Heart right ventricle (tissue), 16 donors: Measurements from ENCODE around the gene CYSLTR1. TPM values are rescaled to one million over a fixed set of nuclear protein-coding genes. Genes with fewer than 3 reads are reported as not detected.

ENCODE experiments used
- ATAC-seq, 8 donors: fragments of 200-7000 bp; cut with Tn5 transposase; one replicate each; pipeline ENCODE4 v1.9.1; 2020; ENCODE audit warnings: mild to moderate bottlenecking in 8 of 8, moderate library complexity in 8 of 8, moderate number of reproducible peaks in 1 of 8
- DNase-seq, 2 donors: peaks; one replicate each; pipeline ENCODE4 v3.0.0-alpha.2; 2020
- H3K27ac ChIP-seq, 10 donors: fragments of 200-600 bp; sonication (generic) in 2 of 10; one replicate each; pipeline versions ENCODE4 v1.5.0 to v1.8.0; 2020 to 2022; ENCODE audit warnings: mild to moderate bottlenecking in 3 of 10
- H3K27me3 ChIP-seq, 7 donors: fragments of 200-600 bp; one replicate each; pipeline ENCODE4 v1.8.0; 2021 to 2022; ENCODE audit warnings: mild to moderate bottlenecking in 2 of 7
- H3K36me3 ChIP-seq, 9 donors: fragments of 200-600 bp; sonication (generic) in 1 of 9; one replicate each; pipeline versions ENCODE4 v1.5.0 to v1.8.0; 2020 to 2022; ENCODE audit warnings: mild to moderate bottlenecking in 2 of 9
- H3K4me1 ChIP-seq, 9 donors: fragments of 200-600 bp; sonication (generic) in 1 of 9; one replicate each; pipeline versions ENCODE4 v1.5.0 to v1.8.0; 2020 to 2022; ENCODE audit warnings: mild to moderate bottlenecking in 4 of 9
- H3K4me3 ChIP-seq, 10 donors: fragments of 200-600 bp; sonication (generic) in 2 of 10; one replicate each; pipeline versions ENCODE4 v1.5.0 to v1.8.0; 2020 to 2022; ENCODE audit warnings: mild to moderate bottlenecking in 7 of 10, moderate library complexity in 2 of 10
- H3K9me3 ChIP-seq, 11 donors: fragments of 200-600 bp in 10 of 11; sonication (generic) in 2 of 11; one replicate each; pipeline versions ENCODE4 v1.5.0 to v1.8.0; 2013 to 2022; ENCODE audit warnings: mild to moderate bottlenecking in 2 of 11, control low read depth in 1 of 11, moderate library complexity in 1 of 11
- WGBS, 2 donors: extraction: QIAGEN DNeasy Blood & Tissue Kit; methylation state at CpG; one replicate each; pipeline ENCODE4 v1.1.7; 2013; ENCODE audit warnings: inconsistent platforms in 1 of 2; 5-methylcytosine and 5-hydroxymethylcytosine counted together
- intact Hi-C, 10 donors: fragments of 100-400 bp; cut with DNase I; formaldehyde crosslinking; loops; one replicate each; pipeline versions ENCODE4 v1.11.1 to v1.14.2; 2022
- polyA plus RNA-seq, 2 donors: library from polyadenylated mRNA; stranded (reverse); fragments of 200-250 nt; gene quantifications; one replicate each; pipeline ENCODE4 v1.2.3, GENCODE V29; 2013
- total RNA-seq, 10 donors: library from RNA; stranded (reverse); fragmentation: NEBNext Ultra II Directional in 3 of 10; extraction: Animal tissue kit (Norgen Biotek cat#: 25700) in 3 of 10; gene quantifications; one replicate each; pipeline versions ENCODE4 v1.2.1 to v1.2.4, GENCODE V29; 2021 to 2023
- TF ChIP-seq, protein P1 (sequence below), 9 donors: fragments of 200-600 bp; sonication (generic) in 2 of 9; IDR thresholded peaks; one replicate each; pipeline versions ENCODE4 v1.5.0 to v1.8.0; 2021 to 2022; ENCODE audit warnings: antibody characterized with exemption in 9 of 9, mild to moderate bottlenecking in 5 of 9, moderate library complexity in 1 of 9
- donor health status: Arrhythmogenic right ventricular cardiomyopathy.
- donor health status: ischemic (EF 13 %, LVEDD 7.1; RV severe dilation, severe dysfunction).
- donor health status: healthy with polysubstance abuse.
- donor health status: DM: no; HTN: yes; CAD: no.
- donor health status: DM: no; HTN: no; CAD: no.
- donor health status: ischemic (EF 25% LVEDD 6.9; RV normal size, moderate dysfunction).
- donor health status: ischemic (EF 25% LVEDD 5.7; RV mildly dilated, moderate dysfunction).
- donor health status: healthy.
- donor health status: DM: yes; HTN: yes; CAD: no.
- donor health status: Ischemic cardiomyopathy.
- donor health status: ischemic (EF 35%, LVEDD 5.7; RV mildly dilated, moderate dysfunction).
- donor health status: nonischemic (EF 11% LVEDD 7.7; RV severe dilation, severe dysfunction).
- donor health status: DM: yes; HTN: yes; CAD: no.
- donor health status: PGD.
- donor health status: ischemic (EF 29% LVEDD 5.4; RV normal size, mild dysfunction).
- donor health status: nonischemic (EF 23%, LVEDD 6.1; RV moderate dilation, normal function).

CYSLTR1 gene
- total and polyA plus RNA-seq, 12 donors, result 0.26 to 2.5 (median 0.93) TPM

DNA sequence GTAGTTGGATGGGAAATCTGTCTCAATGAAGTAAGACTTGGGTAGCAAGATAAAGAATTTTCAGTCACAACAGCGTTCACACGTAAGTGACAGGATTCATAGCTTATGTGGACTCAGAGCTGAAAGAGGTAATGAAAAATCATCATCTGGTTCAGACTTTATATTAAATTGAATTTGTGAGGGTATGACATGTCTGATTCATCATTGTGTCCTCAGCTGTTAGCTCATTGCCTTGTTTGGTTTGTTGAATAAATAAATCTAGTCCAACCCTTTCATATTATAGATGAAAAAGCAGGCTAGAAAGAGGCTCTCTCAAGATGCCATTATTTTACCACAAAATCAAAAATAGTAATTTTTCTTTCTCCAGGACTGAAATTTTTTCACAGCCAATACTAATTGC lies 2.7 kb upstream of the CYSLTR1 start:
- TF ChIP-seq, protein P1, sequence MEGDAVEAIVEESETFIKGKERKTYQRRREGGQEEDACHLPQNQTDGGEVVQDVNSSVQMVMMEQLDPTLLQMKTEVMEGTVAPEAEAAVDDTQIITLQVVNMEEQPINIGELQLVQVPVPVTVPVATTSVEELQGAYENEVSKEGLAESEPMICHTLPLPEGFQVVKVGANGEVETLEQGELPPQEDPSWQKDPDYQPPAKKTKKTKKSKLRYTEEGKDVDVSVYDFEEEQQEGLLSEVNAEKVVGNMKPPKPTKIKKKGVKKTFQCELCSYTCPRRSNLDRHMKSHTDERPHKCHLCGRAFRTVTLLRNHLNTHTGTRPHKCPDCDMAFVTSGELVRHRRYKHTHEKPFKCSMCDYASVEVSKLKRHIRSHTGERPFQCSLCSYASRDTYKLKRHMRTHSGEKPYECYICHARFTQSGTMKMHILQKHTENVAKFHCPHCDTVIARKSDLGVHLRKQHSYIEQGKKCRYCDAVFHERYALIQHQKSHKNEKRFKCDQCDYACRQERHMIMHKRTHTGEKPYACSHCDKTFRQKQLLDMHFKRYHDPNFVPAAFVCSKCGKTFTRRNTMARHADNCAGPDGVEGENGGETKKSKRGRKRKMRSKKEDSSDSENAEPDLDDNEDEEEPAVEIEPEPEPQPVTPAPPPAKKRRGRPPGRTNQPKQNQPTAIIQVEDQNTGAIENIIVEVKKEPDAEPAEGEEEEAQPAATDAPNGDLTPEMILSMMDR (IDR thresholded peaks at IDR 0.05), result no peak
- no peak for ATAC-seq
- WGBS, 2 donors, result 85 to 95% methylated on average over 2 of the region's 2 CpGs
- Histone ChIP-seq H3K27ac (no peak overlapping the region), H3K4me3 (no peak overlapping the region), H3K4me1 (peaks cover 0 to 18% (median 0%) of the 10 kb centered on the region in 9 donors), H3K9me3 (no peaks in the 10 kb centered on the region), H3K36me3 (no peaks in the 10 kb centered on the region), H3K27me3 (peaks cover 0 to 26% (median 0%) of the 10 kb centered on the region in 7 donors)
- no peak for DNase-seq
- intact Hi-C loops, result no loop called here

DNA sequence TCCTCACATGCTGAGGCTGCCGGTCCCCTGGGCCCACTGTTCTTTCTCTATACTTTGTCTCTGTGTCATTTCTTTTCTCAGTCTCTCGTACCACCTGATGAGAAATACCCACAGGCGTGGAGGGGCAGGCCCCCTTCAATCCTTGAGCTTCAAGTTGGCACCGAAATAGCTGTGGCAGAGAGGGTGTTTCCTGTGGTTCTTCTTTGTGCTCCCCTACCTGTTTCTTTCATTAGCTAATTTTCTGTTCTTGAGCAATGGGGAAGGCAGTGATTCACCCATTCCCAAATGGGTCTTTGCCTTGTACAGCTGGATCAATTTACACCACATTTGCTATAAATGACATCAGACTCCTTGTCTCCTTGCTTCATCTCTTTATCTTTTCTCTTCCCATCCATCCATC lies 2.1 kb upstream of the CYSLTR1 start:
- TF ChIP-seq, protein P1 (IDR thresholded peaks at IDR 0.05), result no peak
- intact Hi-C loops, result no loop called here
- WGBS, 2 donors, result 88 to 90% methylated on average over 4 of the region's 4 CpGs
- Histone ChIP-seq H3K4me1 (peaks cover 0 to 18% (median 0%) of the 10 kb centered on the region in 9 donors), H3K27ac (no peak overlapping the region), H3K9me3 (no peaks in the 10 kb centered on the region), H3K36me3 (no peaks in the 10 kb centered on the region), H3K27me3 (peaks cover 0 to 26% (median 0%) of the 10 kb centered on the region in 7 donors), H3K4me3 (no peak overlapping the region)
- no peak for DNase-seq
- ATAC-seq, result no peak

DNA sequence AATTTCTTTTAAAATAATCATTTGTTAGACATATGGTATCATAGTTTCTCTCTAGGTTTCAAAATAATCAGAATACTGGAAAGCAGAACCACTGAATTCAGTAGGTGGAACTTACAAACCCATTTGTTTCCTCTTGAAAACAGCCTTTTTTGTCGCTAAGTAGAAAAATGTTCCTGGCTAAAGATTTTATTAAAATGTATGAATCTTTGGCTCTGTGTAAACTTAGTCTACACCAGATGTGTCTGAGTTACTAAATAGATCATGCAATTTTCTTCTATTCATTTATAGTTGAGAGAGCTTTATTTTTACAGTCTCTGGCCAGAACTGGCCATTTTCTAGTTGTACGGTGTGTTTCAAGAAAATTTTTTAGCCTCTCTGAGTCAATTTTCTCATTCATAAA lies 1.0 kb downstream of the CYSLTR1 start:
- Histone ChIP-seq H3K36me3 (no peaks in the 10 kb centered on the region), H3K27me3 (peaks cover 0 to 19% (median 0%) of the 10 kb centered on the region in 7 donors), H3K9me3 (no peaks in the 10 kb centered on the region), H3K27ac (peak overlapping the region in 1 of 10 donors; percentile 72), H3K4me3 (peak overlapping the region in 6 of 10 donors; percentile 31 to 46 (median 36)), H3K4me1 (peaks cover 0 to 19% (median 0%) of the 10 kb centered on the region in 9 donors)
- intact Hi-C loops, result no loop called here
- TF ChIP-seq, protein P1 (IDR thresholded peaks at IDR 0.05), result no peak
- 62 to 76% methylated on average over 2 of the region's 2 CpGs for WGBS, 2 donors
- ATAC-seq, result no peak
- DNase-seq, result no peak

DNA sequence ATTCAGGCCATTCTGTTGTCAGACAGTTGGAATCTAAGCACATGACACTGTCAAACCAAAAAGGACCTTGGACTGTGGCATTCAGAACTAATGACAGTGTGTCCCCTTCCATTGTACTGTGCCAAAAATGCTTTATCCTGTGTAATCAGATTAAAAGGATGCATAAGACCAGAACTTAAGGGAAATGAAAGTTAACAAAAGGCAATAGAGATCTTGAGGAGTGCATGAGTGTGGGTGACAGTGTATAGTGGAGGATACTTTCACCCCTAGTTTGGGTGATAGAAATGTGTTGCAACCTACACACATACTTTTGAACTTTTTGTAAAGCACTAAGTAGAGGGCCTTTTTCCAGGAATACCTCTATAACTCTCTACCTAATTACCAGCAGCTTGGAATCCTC lies 4.5 kb downstream of the CYSLTR1 start:
- no peaks in the 10 kb centered on the region for H3K36me3 ChIP-seq
- H3K9me3 ChIP-seq, result no peaks in the 10 kb centered on the region
- TF ChIP-seq, protein P1 (IDR thresholded peaks at IDR 0.05), result no peak
- peaks cover 0 to 5% (median 0%) of the 10 kb centered on the region in 7 donors for H3K27me3 ChIP-seq
- H3K4me3 ChIP-seq, result no peak overlapping the region
- DNase-seq (no peak), ATAC-seq (peak in 1 of 8 donors; percentile 20)
- no peak overlapping the region for H3K27ac ChIP-seq
- intact Hi-C loops, result loop anchor here in 1 of 10 donors (1.0 kb wide), 1 partner anchor 15 kb away; no protein-coding TSS in a partner anchor
- peaks cover 0 to 22% (median 0%) of the 10 kb centered on the region in 9 donors for H3K4me1 ChIP-seq
